Measurements from ENCODE around the gene RCN2. TPM values are rescaled to one million over a fixed set of nuclear protein-coding genes. Genes with fewer than 3 reads are reported as not detected.

The RCN2 gene
- total and polyA plus RNA-seq, 2 experiments from 2014 or later = 170 to 327 TPM

- no peak for TF ChIP-seq ETS1 (IDR thresholded peaks at IDR 0.05)
- no peak for TF ChIP-seq JUNB (IDR thresholded peaks at IDR 0.05; ENCODE audit: unreplicated experiment)
- no peak for TF ChIP-seq ZNF331 (CRISPR knock-in tag; IDR thresholded peaks at IDR 0.05; ENCODE audit: low read depth)
- TF ChIP-seq EZH2phosphoT487 (IDR thresholded peaks at IDR 0.05; ENCODE audit: unreplicated experiment) = no peak
- TF ChIP-seq, protein P1, sequence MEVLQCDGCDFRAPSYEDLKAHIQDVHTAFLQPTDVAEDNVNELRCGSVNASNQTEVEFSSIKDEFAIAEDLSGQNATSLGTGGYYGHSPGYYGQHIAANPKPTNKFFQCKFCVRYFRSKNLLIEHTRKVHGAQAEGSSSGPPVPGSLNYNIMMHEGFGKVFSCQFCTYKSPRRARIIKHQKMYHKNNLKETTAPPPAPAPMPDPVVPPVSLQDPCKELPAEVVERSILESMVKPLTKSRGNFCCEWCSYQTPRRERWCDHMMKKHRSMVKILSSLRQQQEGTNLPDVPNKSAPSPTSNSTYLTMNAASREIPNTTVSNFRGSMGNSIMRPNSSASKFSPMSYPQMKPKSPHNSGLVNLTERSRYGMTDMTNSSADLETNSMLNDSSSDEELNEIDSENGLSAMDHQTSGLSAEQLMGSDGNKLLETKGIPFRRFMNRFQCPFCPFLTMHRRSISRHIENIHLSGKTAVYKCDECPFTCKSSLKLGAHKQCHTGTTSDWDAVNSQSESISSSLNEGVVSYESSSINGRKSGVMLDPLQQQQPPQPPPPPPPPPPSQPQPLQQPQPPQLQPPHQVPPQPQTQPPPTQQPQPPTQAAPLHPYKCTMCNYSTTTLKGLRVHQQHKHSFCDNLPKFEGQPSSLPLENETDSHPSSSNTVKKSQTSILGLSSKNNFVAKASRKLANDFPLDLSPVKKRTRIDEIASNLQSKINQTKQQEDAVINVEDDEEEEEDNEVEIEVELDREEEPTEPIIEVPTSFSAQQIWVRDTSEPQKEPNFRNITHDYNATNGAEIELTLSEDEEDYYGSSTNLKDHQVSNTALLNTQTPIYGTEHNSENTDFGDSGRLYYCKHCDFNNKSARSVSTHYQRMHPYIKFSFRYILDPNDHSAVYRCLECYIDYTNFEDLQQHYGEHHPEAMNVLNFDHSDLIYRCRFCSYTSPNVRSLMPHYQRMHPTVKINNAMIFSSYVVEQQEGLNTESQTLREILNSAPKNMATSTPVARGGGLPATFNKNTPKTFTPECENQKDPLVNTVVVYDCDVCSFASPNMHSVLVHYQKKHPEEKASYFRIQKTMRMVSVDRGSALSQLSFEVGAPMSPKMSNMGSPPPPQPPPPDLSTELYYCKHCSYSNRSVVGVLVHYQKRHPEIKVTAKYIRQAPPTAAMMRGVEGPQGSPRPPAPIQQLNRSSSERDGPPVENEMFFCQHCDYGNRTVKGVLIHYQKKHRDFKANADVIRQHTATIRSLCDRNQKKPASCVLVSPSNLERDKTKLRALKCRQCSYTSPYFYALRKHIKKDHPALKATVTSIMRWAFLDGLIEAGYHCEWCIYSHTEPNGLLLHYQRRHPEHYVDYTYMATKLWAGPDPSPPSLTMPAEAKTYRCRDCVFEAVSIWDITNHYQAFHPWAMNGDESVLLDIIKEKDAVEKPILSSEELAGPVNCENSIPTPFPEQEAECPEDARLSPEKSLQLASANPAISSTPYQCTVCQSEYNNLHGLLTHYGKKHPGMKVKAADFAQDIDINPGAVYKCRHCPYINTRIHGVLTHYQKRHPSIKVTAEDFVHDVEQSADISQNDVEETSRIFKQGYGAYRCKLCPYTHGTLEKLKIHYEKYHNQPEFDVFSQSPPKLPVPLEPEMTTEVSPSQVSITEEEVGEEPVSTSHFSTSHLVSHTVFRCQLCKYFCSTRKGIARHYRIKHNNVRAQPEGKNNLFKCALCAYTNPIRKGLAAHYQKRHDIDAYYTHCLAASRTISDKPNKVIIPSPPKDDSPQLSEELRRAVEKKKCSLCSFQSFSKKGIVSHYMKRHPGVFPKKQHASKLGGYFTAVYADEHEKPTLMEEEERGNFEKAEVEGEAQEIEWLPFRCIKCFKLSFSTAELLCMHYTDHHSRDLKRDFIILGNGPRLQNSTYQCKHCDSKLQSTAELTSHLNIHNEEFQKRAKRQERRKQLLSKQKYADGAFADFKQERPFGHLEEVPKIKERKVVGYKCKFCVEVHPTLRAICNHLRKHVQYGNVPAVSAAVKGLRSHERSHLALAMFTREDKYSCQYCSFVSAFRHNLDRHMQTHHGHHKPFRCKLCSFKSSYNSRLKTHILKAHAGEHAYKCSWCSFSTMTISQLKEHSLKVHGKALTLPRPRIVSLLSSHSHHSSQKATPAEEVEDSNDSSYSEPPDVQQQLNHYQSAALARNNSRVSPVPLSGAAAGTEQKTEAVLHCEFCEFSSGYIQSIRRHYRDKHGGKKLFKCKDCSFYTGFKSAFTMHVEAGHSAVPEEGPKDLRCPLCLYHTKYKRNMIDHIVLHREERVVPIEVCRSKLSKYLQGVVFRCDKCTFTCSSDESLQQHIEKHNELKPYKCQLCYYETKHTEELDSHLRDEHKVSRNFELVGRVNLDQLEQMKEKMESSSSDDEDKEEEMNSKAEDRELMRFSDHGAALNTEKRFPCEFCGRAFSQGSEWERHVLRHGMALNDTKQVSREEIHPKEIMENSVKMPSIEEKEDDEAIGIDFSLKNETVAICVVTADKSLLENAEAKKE (CRISPR knock-in tag; IDR thresholded peaks at IDR 0.05) = no peak
- no peak for TF ChIP-seq CREB1 (CRISPR knock-in tag; IDR thresholded peaks at IDR 0.05; ENCODE audit: low read depth)
- TF ChIP-seq STAT1 (IDR thresholded peaks at IDR 0.05; ENCODE audit: unreplicated experiment) = no peak
Observed at GRCh38 chr15:76962337-76963013, 30.9 kb downstream of the RCN2 start (continued).

DNA sequence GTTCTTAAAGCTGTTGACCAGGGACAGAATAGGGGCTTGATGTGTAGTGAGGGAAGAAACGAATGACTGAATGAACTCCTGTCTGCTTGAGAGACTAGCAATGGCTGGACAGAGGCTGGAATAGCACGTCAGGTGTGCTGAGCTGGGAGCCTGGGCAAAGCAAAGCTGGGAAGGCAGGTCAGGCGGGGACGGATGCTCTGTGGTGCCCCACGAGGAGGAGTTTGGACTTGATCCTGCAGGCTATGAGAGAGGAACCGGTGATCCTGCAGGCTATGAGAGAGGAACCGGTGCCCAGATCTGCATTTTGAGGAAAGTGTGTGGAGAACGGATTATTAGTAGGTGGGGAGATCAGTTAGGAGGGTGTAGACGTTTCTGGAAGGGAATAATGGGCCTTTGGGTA, 32.0 kb downstream of the RCN2 start:
- Histone ChIP-seq H3K4me1 (ENCODE audit: insufficient read depth) (peaks cover 5% of the 10 kb centered on the region; the same call in 1 of the 2 replicates), H3K36me3 (ENCODE audit: insufficient read depth) (no peaks in the 10 kb centered on the region), H3F3A (replicated peaks; ENCODE audit: low read depth) (no peaks in the 10 kb centered on the region), H3K79me2 (replicated peaks; ENCODE audit: insufficient read depth) (no peaks in the 10 kb centered on the region), H3K27me3 (ENCODE audit: insufficient read depth) (no peaks in the 10 kb centered on the region), H3K4me3 (no peak overlapping the region), H3K27ac (ENCODE audit: low read depth) (no peak overlapping the region), H3K9me2 (ENCODE audit: insufficient read depth) (no peaks in the 10 kb centered on the region), H3K4me2 (no peak overlapping the region), H4K20me1 (replicated peaks; ENCODE audit: insufficient read depth) (no peaks in the 10 kb centered on the region), H2AFZ (0 out of 2 replicates have a peak overlapping the region, but pooled peaks have one; percentile 56)
- H3K4me3 Mint-ChIP-seq = no peak overlapping the region
- H3K27ac Mint-ChIP-seq = no peak overlapping the region
- H3K4me1 Mint-ChIP-seq = peaks cover 14% of the 10 kb centered on the region
- ATAC-seq (peak; percentile 89), DNase-seq (ENCODE audit: low spot score) (peak; percentile 43)
- peaks cover 1% of the 10 kb centered on the region for H3K27me3 Mint-ChIP-seq (ENCODE audit: insufficient read depth, low read depth, poor library complexity)
- no peaks in the 10 kb centered on the region for H3K9me3 Mint-ChIP-seq
- no peaks in the 10 kb centered on the region for H3K36me3 Mint-ChIP-seq (ENCODE audit: low read depth)
- TF ChIP-seq JUNB (IDR thresholded peaks at IDR 0.05; ENCODE audit: unreplicated experiment) (no peak), EZH2phosphoT487 (IDR thresholded peaks at IDR 0.05; ENCODE audit: unreplicated experiment) (no peak), STAT1 (IDR thresholded peaks at IDR 0.05; ENCODE audit: unreplicated experiment) (no peak), CREB1 (CRISPR knock-in tag; IDR thresholded peaks at IDR 0.05; ENCODE audit: low read depth) (no peak), EZH2 (IDR thresholded peaks at IDR 0.05; ENCODE audit: low read depth, unreplicated experiment) (no peak), ZNF114 (CRISPR knock-in tag; IDR thresholded peaks at IDR 0.05) (no peak), NANOG (IDR thresholded peaks at IDR 0.05; ENCODE audit: borderline replicate concordance) (no peak)
- TF ChIP-seq, protein P2, sequence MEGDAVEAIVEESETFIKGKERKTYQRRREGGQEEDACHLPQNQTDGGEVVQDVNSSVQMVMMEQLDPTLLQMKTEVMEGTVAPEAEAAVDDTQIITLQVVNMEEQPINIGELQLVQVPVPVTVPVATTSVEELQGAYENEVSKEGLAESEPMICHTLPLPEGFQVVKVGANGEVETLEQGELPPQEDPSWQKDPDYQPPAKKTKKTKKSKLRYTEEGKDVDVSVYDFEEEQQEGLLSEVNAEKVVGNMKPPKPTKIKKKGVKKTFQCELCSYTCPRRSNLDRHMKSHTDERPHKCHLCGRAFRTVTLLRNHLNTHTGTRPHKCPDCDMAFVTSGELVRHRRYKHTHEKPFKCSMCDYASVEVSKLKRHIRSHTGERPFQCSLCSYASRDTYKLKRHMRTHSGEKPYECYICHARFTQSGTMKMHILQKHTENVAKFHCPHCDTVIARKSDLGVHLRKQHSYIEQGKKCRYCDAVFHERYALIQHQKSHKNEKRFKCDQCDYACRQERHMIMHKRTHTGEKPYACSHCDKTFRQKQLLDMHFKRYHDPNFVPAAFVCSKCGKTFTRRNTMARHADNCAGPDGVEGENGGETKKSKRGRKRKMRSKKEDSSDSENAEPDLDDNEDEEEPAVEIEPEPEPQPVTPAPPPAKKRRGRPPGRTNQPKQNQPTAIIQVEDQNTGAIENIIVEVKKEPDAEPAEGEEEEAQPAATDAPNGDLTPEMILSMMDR (conservative IDR thresholded peaks at IDR 0.05; ENCODE audit: low read depth in 2 of 2) = no peak
- TF ChIP-seq, protein P3, sequence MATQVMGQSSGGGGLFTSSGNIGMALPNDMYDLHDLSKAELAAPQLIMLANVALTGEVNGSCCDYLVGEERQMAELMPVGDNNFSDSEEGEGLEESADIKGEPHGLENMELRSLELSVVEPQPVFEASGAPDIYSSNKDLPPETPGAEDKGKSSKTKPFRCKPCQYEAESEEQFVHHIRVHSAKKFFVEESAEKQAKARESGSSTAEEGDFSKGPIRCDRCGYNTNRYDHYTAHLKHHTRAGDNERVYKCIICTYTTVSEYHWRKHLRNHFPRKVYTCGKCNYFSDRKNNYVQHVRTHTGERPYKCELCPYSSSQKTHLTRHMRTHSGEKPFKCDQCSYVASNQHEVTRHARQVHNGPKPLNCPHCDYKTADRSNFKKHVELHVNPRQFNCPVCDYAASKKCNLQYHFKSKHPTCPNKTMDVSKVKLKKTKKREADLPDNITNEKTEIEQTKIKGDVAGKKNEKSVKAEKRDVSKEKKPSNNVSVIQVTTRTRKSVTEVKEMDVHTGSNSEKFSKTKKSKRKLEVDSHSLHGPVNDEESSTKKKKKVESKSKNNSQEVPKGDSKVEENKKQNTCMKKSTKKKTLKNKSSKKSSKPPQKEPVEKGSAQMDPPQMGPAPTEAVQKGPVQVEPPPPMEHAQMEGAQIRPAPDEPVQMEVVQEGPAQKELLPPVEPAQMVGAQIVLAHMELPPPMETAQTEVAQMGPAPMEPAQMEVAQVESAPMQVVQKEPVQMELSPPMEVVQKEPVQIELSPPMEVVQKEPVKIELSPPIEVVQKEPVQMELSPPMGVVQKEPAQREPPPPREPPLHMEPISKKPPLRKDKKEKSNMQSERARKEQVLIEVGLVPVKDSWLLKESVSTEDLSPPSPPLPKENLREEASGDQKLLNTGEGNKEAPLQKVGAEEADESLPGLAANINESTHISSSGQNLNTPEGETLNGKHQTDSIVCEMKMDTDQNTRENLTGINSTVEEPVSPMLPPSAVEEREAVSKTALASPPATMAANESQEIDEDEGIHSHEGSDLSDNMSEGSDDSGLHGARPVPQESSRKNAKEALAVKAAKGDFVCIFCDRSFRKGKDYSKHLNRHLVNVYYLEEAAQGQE (IDR thresholded peaks at IDR 0.05; ENCODE audit: unreplicated experiment) = no peak
